COLO829 (cell line): Measurements from ENCODE around the gene MYO1H.
"Not testable (repeated sequence)": the region's sequence is repeated elsewhere in the genome, so short reads cannot be mapped to it uniquely, and the experiment has no call there.

Experiments
- DNase-seq: peaks from one replicate; pipeline ENCODE4 v3.0.0; 2012; ENCODE audit warnings: low spot score

The MYO1H gene

GRCh38 chr12:109473006-109473405 lies 125.3 kb downstream of the MYO1H start:
- DNase-seq: no peak

- not testable (repeated sequence) for DNase-seq
Observed at GRCh38 chr12:109473526-109474270, 126.0 kb downstream of the MYO1H start.

GRCh38 chr12:109475121-109475520 lies 127.4 kb downstream of the MYO1H start:
- DNase-seq: no peak

- no peak for DNase-seq
Observed at GRCh38 chr12:109475993-109476806, 128.5 kb downstream of the MYO1H start.

- DNase-seq: no peak
Observed at GRCh38 chr12:109476807-109477184, 129.1 kb downstream of the MYO1H start.

GRCh38 chr12:109477185-109477962 lies 129.7 kb downstream of the MYO1H start, which contains the start of the genes KCTD10 and UBE3B:
TSS of gene KCTD10 (minus strand) at chr12:109477300. CDS start at chr12:109477262, 38 bp downstream.
TSS of gene UBE3B (plus strand) at chr12:109477634. CDS start at chr12:109483552, 5,918 bp downstream.
- DNase-seq: peak; percentile 93

- no peak for DNase-seq
Observed at GRCh38 chr12:109477963-109478315, 130.2 kb downstream of the MYO1H start.

- no peak for DNase-seq
Observed at GRCh38 chr12:109479761-109480160, 132.1 kb downstream of the MYO1H start.

GRCh38 chr12:109480356-109480755 lies 132.7 kb downstream of the MYO1H start:
- no peak for DNase-seq

- no peak for DNase-seq
Observed at GRCh38 chr12:109481863-109482262, 134.2 kb downstream of the MYO1H start.

GRCh38 chr12:109482491-109482890 lies 134.8 kb downstream of the MYO1H start:
- no peak for DNase-seq

GRCh38 chr12:109482894-109483293 lies 135.2 kb downstream of the MYO1H start:
- DNase-seq: no peak

GRCh38 chr12:109483346-109483745 lies 135.6 kb downstream of the MYO1H start:
- DNase-seq: no peak

- DNase-seq: no peak
Observed at GRCh38 chr12:109485201-109485600, 137.5 kb downstream of the MYO1H start.

- DNase-seq: no peak
Observed at GRCh38 chr12:109487181-109488050, 139.7 kb downstream of the MYO1H start.

- DNase-seq: no peak
Observed at GRCh38 chr12:109488051-109488665, 140.5 kb downstream of the MYO1H start.

- DNase-seq: no peak
Observed at GRCh38 chr12:109489016-109489954, 141.6 kb downstream of the MYO1H start.

- DNase-seq: no peak
Observed at GRCh38 chr12:109489955-109490565, 142.4 kb downstream of the MYO1H start.

GRCh38 chr12:109491671-109492070 lies 144.0 kb downstream of the MYO1H start:
- no peak for DNase-seq
